ENCODE data around the gene PNMT. TPM values are rescaled to one million over a fixed set of nuclear protein-coding genes. Genes with fewer than 3 reads are reported as not detected.

The PNMT gene
- total RNA-seq, 1 donor from 2014 or later: 2.4 TPM

DNA sequence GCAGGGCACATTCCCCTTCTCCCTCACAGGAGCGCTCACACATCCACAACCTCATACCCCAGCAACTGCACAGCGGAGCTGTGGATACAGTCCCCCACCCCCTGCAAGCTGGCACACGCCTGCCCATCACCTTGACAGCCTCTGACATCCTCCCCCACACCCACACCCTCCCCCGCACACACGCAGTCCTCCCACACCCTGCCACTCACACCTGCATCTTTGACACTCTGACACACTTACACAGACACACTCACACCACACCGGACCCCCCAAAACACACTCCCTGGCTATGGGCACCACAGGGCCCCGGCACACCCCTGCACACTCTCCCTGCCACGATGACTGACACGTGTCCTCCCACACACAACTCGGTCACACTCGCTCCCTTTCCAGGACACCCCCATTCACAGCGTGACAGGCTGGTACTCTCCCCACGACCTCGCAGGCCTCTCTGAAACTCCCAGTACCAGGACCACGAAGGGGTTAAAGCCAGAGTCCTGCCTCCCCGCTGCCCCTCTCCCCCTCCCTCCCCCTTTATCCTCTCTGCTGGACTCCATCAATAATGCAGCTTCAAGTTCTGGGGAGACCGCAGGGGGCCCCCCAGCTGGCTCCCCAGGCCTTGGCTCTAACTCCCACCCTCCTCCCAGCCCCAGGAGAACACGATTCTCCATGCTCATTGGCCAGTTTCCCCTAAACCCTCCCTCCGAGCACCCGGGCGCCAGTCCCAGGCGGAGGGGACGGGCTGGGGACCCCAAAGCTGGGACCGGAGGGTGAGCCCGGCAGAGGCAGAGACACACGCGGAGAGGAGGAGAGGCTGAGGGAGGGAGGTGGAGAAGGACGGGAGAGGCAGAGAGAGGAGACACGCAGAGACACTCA lies 41.8 kb upstream of the PNMT start, which contains the start of gene PPP1R1B:
PPP1R1B (plus strand) TSS at position 782 of the 876 bp plus-strand sequence. CDS start 441 bp downstream, outside the sequence.
- H3K9me3 Mint-ChIP-seq (ENCODE audit: unreplicated experiment): no peaks in the 10 kb centered on the region
- peak within 1 kb of the TSS; percentile 65 for H3K4me3 Mint-ChIP-seq (ENCODE audit: unreplicated experiment)
- H3K4me1 Mint-ChIP-seq (ENCODE audit: unreplicated experiment): peaks cover 20% of the 10 kb centered on the region
- no peaks in the 10 kb centered on the region for H3K36me3 Mint-ChIP-seq (ENCODE audit: unreplicated experiment)
- no peak for DNase-seq (ENCODE audit: extremely low spot score, unreplicated experiment)
- peaks cover 55% of the 10 kb centered on the region for H3K27me3 Mint-ChIP-seq (ENCODE audit: unreplicated experiment)
- TF ChIP-seq, protein P1, sequence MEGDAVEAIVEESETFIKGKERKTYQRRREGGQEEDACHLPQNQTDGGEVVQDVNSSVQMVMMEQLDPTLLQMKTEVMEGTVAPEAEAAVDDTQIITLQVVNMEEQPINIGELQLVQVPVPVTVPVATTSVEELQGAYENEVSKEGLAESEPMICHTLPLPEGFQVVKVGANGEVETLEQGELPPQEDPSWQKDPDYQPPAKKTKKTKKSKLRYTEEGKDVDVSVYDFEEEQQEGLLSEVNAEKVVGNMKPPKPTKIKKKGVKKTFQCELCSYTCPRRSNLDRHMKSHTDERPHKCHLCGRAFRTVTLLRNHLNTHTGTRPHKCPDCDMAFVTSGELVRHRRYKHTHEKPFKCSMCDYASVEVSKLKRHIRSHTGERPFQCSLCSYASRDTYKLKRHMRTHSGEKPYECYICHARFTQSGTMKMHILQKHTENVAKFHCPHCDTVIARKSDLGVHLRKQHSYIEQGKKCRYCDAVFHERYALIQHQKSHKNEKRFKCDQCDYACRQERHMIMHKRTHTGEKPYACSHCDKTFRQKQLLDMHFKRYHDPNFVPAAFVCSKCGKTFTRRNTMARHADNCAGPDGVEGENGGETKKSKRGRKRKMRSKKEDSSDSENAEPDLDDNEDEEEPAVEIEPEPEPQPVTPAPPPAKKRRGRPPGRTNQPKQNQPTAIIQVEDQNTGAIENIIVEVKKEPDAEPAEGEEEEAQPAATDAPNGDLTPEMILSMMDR (IDR thresholded peaks at IDR 0.05): no peak
- H3K27ac Mint-ChIP-seq (ENCODE audit: unreplicated experiment): no peak within 1 kb of the TSS

- peaks cover 60% of the 10 kb centered on the region for H3K27me3 Mint-ChIP-seq (ENCODE audit: unreplicated experiment)
Observed at GRCh38 chr17:39627047-39627711, 41.1 kb upstream of the PNMT start.

DNA sequence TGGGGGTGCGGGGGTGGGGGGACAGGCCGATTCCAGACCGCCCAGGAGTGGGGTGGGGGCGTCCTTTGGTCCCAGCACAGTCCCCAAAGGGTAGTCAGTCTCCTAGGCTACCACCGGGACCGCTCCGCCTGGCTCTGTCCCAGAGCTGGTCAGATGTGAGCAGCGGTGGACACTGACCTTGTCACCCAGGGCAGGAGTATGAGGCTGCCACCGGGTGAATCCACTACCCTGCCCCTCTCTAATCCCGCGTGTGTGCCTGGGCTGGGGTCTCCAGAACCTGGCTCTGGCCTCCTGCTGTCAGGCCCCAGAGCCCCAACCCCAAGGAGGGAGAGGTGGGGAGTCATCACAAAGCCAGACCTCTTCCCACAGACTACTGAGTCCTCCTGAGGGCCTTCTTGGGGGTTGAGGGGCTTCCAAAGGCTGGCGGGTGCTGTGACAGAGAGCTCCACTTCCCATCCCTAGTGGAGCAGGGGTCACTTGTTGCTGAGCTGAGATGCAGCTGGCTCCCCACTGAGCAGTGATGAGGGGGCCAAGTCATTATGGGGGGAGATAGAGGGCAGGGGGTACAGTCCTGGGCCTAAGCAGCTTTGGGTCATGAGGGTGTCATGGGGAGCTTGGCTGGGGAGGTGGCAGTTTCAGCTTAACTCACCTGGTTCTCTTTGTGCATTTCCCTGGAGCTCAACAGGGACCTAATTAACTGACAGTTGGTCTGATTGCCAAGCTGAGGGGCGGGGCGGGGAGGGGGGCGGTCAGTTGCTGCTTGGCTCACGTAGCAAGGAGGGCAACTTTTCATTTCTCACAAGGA lies 40.3 kb upstream of the PNMT start:
- peak overlapping the region; percentile 48 for H3K4me3 Mint-ChIP-seq (ENCODE audit: unreplicated experiment)
- peaks cover 14% of the 10 kb centered on the region for H3K4me1 Mint-ChIP-seq (ENCODE audit: unreplicated experiment)
- peaks cover 60% of the 10 kb centered on the region for H3K27me3 Mint-ChIP-seq (ENCODE audit: unreplicated experiment)
- H3K9me3 Mint-ChIP-seq (ENCODE audit: unreplicated experiment): no peaks in the 10 kb centered on the region
- H3K27ac Mint-ChIP-seq (ENCODE audit: unreplicated experiment): no peak overlapping the region
- DNase-seq (ENCODE audit: extremely low spot score, unreplicated experiment): no peak
- TF ChIP-seq, protein P1 (IDR thresholded peaks at IDR 0.05): no peak
- no peaks in the 10 kb centered on the region for H3K36me3 Mint-ChIP-seq (ENCODE audit: unreplicated experiment)

More at GRCh38 chr17:39627047-39627711, 41.1 kb upstream of the PNMT start:
- TF ChIP-seq, protein P1 (IDR thresholded peaks at IDR 0.05): no peak
- no peak overlapping the region for H3K27ac Mint-ChIP-seq (ENCODE audit: unreplicated experiment)
- no peaks in the 10 kb centered on the region for H3K9me3 Mint-ChIP-seq (ENCODE audit: unreplicated experiment)
- no peak for DNase-seq (ENCODE audit: extremely low spot score, unreplicated experiment)
- peaks cover 15% of the 10 kb centered on the region for H3K4me1 Mint-ChIP-seq (ENCODE audit: unreplicated experiment)
- H3K36me3 Mint-ChIP-seq (ENCODE audit: unreplicated experiment): no peaks in the 10 kb centered on the region
- peak overlapping the region; percentile 65 for H3K4me3 Mint-ChIP-seq (ENCODE audit: unreplicated experiment)

GRCh38 chr17:39628655-39629493 lies 39.4 kb upstream of the PNMT start:
- no peak overlapping the region for H3K27ac Mint-ChIP-seq (ENCODE audit: unreplicated experiment)
- DNase-seq (ENCODE audit: extremely low spot score, unreplicated experiment): no peak
- no peak overlapping the region for H3K4me3 Mint-ChIP-seq (ENCODE audit: unreplicated experiment)
- peaks cover 60% of the 10 kb centered on the region for H3K27me3 Mint-ChIP-seq (ENCODE audit: unreplicated experiment)
- no peaks in the 10 kb centered on the region for H3K9me3 Mint-ChIP-seq (ENCODE audit: unreplicated experiment)
- H3K4me1 Mint-ChIP-seq (ENCODE audit: unreplicated experiment): peaks cover 12% of the 10 kb centered on the region
- no peaks in the 10 kb centered on the region for H3K36me3 Mint-ChIP-seq (ENCODE audit: unreplicated experiment)
- TF ChIP-seq, protein P1 (IDR thresholded peaks at IDR 0.05): no peak

All from osteocyte (in vitro differentiated cells).